Measurements from ENCODE around the gene SCRN3. TPM values are rescaled to one million over a fixed set of nuclear protein-coding genes. Genes with fewer than 3 reads are reported as not detected.
"Not testable (repeated sequence)": the region's sequence is repeated elsewhere in the genome, so short reads cannot be mapped to it uniquely, and the experiment has no call there.

SCRN3 gene
- total RNA-seq, 1 donor from 2014 or later = 27.4 TPM

DNA sequence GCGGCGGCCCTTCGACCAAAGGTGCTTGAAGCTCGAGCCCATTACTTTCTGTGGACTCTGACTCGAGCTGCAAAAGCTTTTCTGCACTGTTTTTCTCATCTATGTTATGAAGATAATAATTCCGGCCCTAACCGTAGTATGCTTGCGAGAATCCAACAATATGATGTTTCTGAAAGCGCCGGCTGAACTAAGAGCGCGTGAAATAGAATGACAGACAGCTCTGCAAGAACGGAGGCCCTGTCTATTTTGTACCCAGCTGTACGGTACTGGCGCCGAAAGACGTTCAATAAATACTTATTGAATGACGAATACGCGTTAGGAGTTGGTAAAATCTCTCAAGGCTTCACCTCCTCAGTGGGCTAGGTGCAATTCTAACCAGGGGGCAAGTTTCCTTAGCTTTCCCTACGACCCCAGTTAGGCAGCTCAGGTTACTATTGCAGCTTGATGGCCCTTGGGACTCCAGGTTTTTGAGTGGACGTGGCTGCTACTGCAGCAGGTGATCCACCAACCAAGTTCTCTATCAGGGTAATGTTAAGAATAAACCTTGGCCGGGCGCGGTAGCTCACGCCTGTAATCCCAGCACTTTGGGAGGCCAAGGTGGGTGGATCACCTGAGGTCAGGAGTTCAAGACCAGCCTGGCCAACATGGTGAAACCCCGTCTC is 570 bp downstream of the SCRN3 start:
- H3K4me3 ChIP-seq = peak overlapping the region; percentile 89
- peaks cover 16% of the 10 kb centered on the region for H3K36me3 ChIP-seq
- no peaks in the 10 kb centered on the region for H3K9me3 ChIP-seq
- H3K27me3 ChIP-seq (ENCODE audit: low read depth) = no peaks in the 10 kb centered on the region
- peaks cover 32% of the 10 kb centered on the region for H3K4me1 ChIP-seq
- intact Hi-C loops (cut with DNase I) = no loop called here
- peak overlapping the region; percentile 93 for H3K27ac ChIP-seq
- DNase-seq (no peak), ATAC-seq (peak; percentile 49 to 53)
- TF ChIP-seq, protein P1, sequence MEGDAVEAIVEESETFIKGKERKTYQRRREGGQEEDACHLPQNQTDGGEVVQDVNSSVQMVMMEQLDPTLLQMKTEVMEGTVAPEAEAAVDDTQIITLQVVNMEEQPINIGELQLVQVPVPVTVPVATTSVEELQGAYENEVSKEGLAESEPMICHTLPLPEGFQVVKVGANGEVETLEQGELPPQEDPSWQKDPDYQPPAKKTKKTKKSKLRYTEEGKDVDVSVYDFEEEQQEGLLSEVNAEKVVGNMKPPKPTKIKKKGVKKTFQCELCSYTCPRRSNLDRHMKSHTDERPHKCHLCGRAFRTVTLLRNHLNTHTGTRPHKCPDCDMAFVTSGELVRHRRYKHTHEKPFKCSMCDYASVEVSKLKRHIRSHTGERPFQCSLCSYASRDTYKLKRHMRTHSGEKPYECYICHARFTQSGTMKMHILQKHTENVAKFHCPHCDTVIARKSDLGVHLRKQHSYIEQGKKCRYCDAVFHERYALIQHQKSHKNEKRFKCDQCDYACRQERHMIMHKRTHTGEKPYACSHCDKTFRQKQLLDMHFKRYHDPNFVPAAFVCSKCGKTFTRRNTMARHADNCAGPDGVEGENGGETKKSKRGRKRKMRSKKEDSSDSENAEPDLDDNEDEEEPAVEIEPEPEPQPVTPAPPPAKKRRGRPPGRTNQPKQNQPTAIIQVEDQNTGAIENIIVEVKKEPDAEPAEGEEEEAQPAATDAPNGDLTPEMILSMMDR (IDR thresholded peaks at IDR 0.05) = no peak

DNA sequence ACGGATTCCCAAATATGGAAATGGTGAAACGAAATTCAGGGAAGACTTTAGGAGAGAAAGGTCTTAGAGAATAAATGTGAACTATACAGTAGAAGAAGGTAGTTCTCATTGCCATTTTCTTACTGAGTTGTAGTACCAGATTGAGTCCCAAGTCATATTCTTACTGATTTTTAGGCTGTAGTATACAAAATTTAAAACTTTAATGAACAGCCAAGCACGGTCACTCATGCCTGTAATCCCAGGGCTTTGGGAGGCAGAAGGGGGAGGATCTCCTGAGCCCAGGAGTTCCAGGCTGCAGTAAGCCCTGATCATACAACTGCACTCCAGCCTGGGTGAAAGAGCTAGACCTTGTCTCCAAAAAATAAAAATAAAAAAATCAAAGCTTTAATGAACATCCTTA is 2.2 kb downstream of the SCRN3 start:
- no peak for DNase-seq
- H3K9me3 ChIP-seq = no peaks in the 10 kb centered on the region
- no peak overlapping the region for H3K4me3 ChIP-seq
- H3K27ac ChIP-seq = no peak overlapping the region
- peaks cover 29% of the 10 kb centered on the region for H3K36me3 ChIP-seq
- TF ChIP-seq, protein P1 (IDR thresholded peaks at IDR 0.05) = no peak
- no peak for ATAC-seq
- no peaks in the 10 kb centered on the region for H3K27me3 ChIP-seq (ENCODE audit: low read depth)
- intact Hi-C loops (cut with DNase I) = no loop called here
- H3K4me1 ChIP-seq = peaks cover 29% of the 10 kb centered on the region

DNA sequence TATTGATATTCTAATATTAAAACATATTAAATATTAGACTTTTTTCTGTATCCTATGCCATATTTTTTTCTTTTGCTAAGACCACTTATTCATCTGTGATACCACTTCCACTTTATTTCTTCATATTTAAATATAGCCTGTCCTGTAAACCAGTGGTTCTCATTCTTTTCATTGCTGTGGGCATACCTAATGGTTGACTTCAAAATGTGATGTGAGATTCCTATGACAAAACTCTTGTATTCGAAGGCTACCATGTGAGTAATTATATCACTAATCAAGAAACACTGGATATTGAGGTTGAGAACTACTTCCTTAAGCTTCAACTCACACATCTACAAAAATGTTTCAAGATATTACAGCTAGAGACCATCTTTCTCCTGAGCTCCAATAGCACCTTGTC is 3.6 kb downstream of the SCRN3 start:
- no peaks in the 10 kb centered on the region for H3K27me3 ChIP-seq (ENCODE audit: low read depth)
- TF ChIP-seq, protein P1 (IDR thresholded peaks at IDR 0.05) = no peak
- no peak overlapping the region for H3K27ac ChIP-seq
- intact Hi-C loops (cut with DNase I) = no loop called here
- DNase-seq (no peak), ATAC-seq (no peak)
- peaks cover 37% of the 10 kb centered on the region for H3K36me3 ChIP-seq
- no peak overlapping the region for H3K4me3 ChIP-seq
- peaks cover 15% of the 10 kb centered on the region for H3K4me1 ChIP-seq
- H3K9me3 ChIP-seq = no peaks in the 10 kb centered on the region

DNA sequence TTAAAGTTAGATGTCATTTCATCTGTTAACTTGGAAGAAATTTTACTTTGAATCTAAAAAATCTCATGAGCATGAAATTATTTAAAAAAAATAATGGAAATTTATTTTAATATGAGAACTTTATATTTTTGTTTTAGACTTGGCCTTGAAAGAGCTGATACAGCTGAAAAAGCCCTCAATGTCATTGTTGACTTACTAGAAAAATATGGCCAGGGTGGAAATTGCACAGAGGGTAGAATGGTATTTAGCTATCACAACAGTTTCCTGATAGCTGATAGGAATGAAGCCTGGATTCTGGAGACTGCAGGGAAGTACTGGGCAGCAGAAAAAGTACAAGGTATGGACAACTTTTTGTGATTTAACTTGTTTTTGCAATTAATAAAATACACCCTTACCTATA is 5.3 kb downstream of the SCRN3 start:
- H3K4me1 ChIP-seq = peaks cover 7% of the 10 kb centered on the region
- H3K27ac ChIP-seq = no peak overlapping the region
- H3K9me3 ChIP-seq = no peaks in the 10 kb centered on the region
- intact Hi-C loops (cut with DNase I) = no loop called here
- DNase-seq (no peak), ATAC-seq (no peak)
- H3K36me3 ChIP-seq = peaks cover 38% of the 10 kb centered on the region
- H3K4me3 ChIP-seq = no peak overlapping the region
- no peaks in the 10 kb centered on the region for H3K27me3 ChIP-seq (ENCODE audit: low read depth)
- TF ChIP-seq, protein P1 (IDR thresholded peaks at IDR 0.05) = no peak

GRCh38 chr2:174403628-174404027 is 8.1 kb downstream of the SCRN3 start:
- ATAC-seq = no peak
- Histone ChIP-seq H3K9me3 (no peaks in the 10 kb centered on the region), H3K4me3 (no peak overlapping the region), H3K27me3 (ENCODE audit: low read depth) (no peaks in the 10 kb centered on the region), H3K4me1 (no peaks in the 10 kb centered on the region), H3K36me3 (peaks cover 38% of the 10 kb centered on the region), H3K27ac (no peak overlapping the region)
- TF ChIP-seq, protein P1 (IDR thresholded peaks at IDR 0.05) = no peak
- no peak for DNase-seq
- intact Hi-C loops (cut with DNase I) = no loop called here

DNA sequence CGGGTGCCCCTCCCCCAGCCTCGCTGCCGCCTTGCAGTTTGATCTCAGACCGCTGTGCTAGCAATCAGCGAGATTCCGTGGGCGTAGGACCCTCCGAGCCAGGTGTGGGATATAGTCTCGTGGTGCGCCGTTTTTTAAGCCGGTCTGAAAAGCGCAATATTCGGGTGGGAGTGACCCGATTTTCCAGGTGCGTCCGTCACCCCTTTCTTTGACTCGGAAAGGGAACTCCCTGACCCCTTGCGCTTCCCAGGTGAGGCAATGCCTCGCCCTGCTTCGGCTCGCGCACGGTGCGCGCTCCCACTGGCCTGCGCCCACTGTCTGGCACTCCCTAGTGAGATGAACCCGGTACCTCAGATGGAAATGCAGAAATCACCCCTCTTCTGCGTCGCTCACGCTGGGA is 14.5 kb downstream of the SCRN3 start:
- not testable (repeated sequence) for ATAC-seq, DNase-seq

More for the DNA sequence above, 14.5 kb downstream of the SCRN3 start:
- peak overlapping the region; percentile 29 for H3K4me3 ChIP-seq
- H3K9me3 ChIP-seq; intact Hi-C loops (cut with DNase I); H3K27me3 ChIP-seq (ENCODE audit: low read depth); H3K4me1 ChIP-seq; H3K27ac ChIP-seq; H3K36me3 ChIP-seq: not testable (repeated sequence)
